ENCODE measurements around the gene SCFD2.

The SCFD2 gene

GRCh38 chr4:52947401-52948056 lies 418.3 kb downstream of the SCFD2 start:
- no peak for DNase-seq

GRCh38 chr4:52946855-52947254 lies 419.0 kb downstream of the SCFD2 start:
- DNase-seq: no peak

GRCh38 chr4:52945982-52946381 lies 419.9 kb downstream of the SCFD2 start:
- DNase-seq: no peak

GRCh38 chr4:52945326-52945898 lies 420.4 kb downstream of the SCFD2 start:
- DNase-seq: no peak

GRCh38 chr4:52943677-52944076 lies 422.2 kb downstream of the SCFD2 start:
- DNase-seq: no peak

- DNase-seq: no peak
These were observed 422.9 kb downstream of the SCFD2 start for GRCh38 chr4:52942936-52943335.

- DNase-seq: no peak
These were observed 424.4 kb downstream of the SCFD2 start for GRCh38 chr4:52941450-52941849.

GRCh38 chr4:52939739-52940138 lies 426.1 kb downstream of the SCFD2 start:
- no peak for DNase-seq

GRCh38 chr4:52939325-52939724 lies 426.5 kb downstream of the SCFD2 start:
- no peak for DNase-seq

- DNase-seq: no peak
These were observed 428.0 kb downstream of the SCFD2 start for GRCh38 chr4:52937829-52938228.

- DNase-seq: no peak
These were observed 429.1 kb downstream of the SCFD2 start for GRCh38 chr4:52936729-52937128.

GRCh38 chr4:52935317-52935716 lies 430.5 kb downstream of the SCFD2 start:
- no peak for DNase-seq

- DNase-seq: no peak
These were observed 432.1 kb downstream of the SCFD2 start for GRCh38 chr4:52933738-52934137.

GRCh38 chr4:52932591-52933470 lies 433.0 kb downstream of the SCFD2 start:
- no peak for DNase-seq

- DNase-seq: no peak
These were observed 434.6 kb downstream of the SCFD2 start for GRCh38 chr4:52931243-52931642.

- no peak for DNase-seq
These were observed 439.5 kb downstream of the SCFD2 start for GRCh38 chr4:52926196-52926974.

- DNase-seq: no peak
These were observed 440.3 kb downstream of the SCFD2 start for GRCh38 chr4:52925531-52925968.

- DNase-seq: no peak
These were observed 446.4 kb downstream of the SCFD2 start for GRCh38 chr4:52919461-52919860.

GRCh38 chr4:52917817-52918216 lies 448.0 kb downstream of the SCFD2 start:
- no peak for DNase-seq

- DNase-seq: no peak
These were observed 450.0 kb downstream of the SCFD2 start for GRCh38 chr4:52915730-52916300.

- no peak for DNase-seq
These were observed 450.7 kb downstream of the SCFD2 start for GRCh38 chr4:52915191-52915590.

- DNase-seq: no peak
These were observed 451.7 kb downstream of the SCFD2 start for GRCh38 chr4:52914051-52914605.

Data from stimulated activated CD4-positive, alpha-beta T cell treated with anti-CD3 and anti-CD28 coated beads, Interleukin-2, amount 100 ng/mL, for 48 hours (primary cell).